Pericardium fibroblast (primary cell): ENCODE measurements around the gene OAS3. TPM values are rescaled to one million over a fixed set of nuclear protein-coding genes. Genes with fewer than 3 reads are reported as not detected.

Experiments
- total RNA-seq: library from RNA; depleted of rRNA; stranded (reverse); fragments of >200 nt; gene quantifications from 2 replicates; pipeline ENCODE4 v1.2.3, GENCODE V29; 2015

Gene OAS3
- total RNA-seq, result 3.2 and 5.6 TPM in 2 replicates

GRCh38 chr12:112937741-112938719, at the start of gene OAS3:
Gene OAS3, plus strand, starts transcription at chr12:112938474. Its CDS starts 57 bp downstream, at chr12:112938531.

DNA sequence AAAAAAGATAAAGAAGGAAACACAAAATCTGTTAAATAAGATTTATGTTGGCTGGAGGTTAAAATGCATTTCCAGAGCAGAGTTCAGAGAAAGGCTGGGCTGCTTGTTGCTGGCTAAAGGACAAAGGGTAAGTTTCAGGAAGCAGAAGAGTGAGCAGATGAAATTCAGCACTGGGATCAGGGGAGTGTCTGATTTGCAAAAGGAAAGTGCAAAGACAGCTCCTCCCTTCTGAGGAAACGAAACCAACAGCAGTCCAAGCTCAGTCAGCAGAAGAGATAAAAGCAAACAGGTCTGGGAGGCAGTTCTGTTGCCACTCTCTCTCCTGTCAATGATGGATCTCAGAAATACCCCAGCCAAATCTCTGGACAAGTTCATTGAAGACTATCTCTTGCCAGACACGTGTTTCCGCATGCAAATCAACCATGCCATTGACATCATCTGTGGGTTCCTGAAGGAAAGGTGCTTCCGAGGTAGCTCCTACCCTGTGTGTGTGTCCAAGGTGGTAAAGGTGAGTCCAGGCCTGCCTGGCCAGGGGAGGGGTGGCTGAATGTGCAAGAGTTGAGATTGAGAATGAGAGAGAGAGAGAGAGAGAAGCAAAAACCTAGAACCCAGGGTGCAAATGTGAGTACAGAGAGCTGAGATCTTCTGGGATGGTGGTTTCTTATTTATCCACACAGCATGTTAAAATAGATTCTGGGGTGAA, 31.4 kb upstream of the OAS3 start, which contains the start of gene OAS1:
Gene OAS1, plus strand, starts transcription at position 251 of the 703 bp plus-strand sequence. Its CDS starts 78 bp downstream, at position 329.

GRCh38 chr12:112978163-112979040, 40.1 kb downstream of the OAS3 start, which contains the start of gene OAS2:
Gene OAS2, plus strand, starts transcription at chr12:112978519. Its CDS starts 90 bp downstream, at chr12:112978609.

Other genes with a start within 250 kb of the OAS3 start
- not detected in 2 replicates for gene RPH3A, start 146.7 kb upstream of the OAS3 start, total RNA-seq
- 1.1 and 2.7 TPM in 2 replicates for gene OAS1, start 31.5 kb upstream of the OAS3 start, total RNA-seq
- gene OAS2, start 40.0 kb downstream of the OAS3 start, total RNA-seq, result 0.47 and 1.6 TPM in 2 replicates
- 0.09 and 0.93 TPM in 2 replicates for gene DTX1, start 118.3 kb downstream of the OAS3 start, total RNA-seq
- gene RASAL1, start 197.3 kb downstream of the OAS3 start, total RNA-seq, result not detected in 2 replicates
- not detected in 2 replicates for gene CFAP73, start 211.2 kb downstream of the OAS3 start, total RNA-seq
- 33.3 and 43.6 TPM in 2 replicates for gene DDX54, start 247.0 kb downstream of the OAS3 start, total RNA-seq
- gene RITA1, start 247.2 kb downstream of the OAS3 start, total RNA-seq, result 21.2 and 23.2 TPM in 2 replicates